Stimulated activated CD8-positive, alpha-beta memory T cell treated with anti-CD3 and anti-CD28 coated beads, Interleukin-2, amount 100 ng/mL, for 48 hours (primary cell): Measurements from ENCODE around the gene TATDN3.
A peak's percentile ranks its signal among the peaks of the same experiment; 100 is the strongest.
"Not testable (repeated sequence)": the region's sequence is repeated elsewhere in the genome, so short reads cannot be mapped to it uniquely, and the experiment has no call there.

ENCODE experiments used
- DNase-seq, 2 donors: peaks; one replicate each; pipeline ENCODE4 v3.0.0-alpha.2; 2020; ENCODE audit warnings: low read depth in 2 of 2

Gene TATDN3

DNA sequence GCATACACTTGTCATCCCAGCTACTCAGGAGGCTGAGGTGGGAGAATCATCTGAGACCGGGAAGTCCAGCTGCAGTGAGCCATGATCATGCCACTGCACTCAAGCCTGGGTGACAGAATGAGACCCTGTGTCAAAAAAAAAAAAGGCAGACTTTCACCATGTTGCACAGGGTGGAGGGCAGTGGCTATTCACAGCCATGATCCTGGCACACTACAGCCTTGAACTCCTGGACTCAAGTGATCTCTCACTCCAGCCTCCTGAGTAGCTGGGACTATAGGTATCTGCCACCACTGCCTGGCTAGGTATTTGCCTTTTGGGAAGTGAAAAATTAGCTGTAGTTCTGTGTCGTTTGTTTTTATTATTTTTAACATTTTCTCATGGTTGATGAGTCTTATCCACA is 36.7 kb downstream of the TATDN3 start:
- no peak for DNase-seq

DNA sequence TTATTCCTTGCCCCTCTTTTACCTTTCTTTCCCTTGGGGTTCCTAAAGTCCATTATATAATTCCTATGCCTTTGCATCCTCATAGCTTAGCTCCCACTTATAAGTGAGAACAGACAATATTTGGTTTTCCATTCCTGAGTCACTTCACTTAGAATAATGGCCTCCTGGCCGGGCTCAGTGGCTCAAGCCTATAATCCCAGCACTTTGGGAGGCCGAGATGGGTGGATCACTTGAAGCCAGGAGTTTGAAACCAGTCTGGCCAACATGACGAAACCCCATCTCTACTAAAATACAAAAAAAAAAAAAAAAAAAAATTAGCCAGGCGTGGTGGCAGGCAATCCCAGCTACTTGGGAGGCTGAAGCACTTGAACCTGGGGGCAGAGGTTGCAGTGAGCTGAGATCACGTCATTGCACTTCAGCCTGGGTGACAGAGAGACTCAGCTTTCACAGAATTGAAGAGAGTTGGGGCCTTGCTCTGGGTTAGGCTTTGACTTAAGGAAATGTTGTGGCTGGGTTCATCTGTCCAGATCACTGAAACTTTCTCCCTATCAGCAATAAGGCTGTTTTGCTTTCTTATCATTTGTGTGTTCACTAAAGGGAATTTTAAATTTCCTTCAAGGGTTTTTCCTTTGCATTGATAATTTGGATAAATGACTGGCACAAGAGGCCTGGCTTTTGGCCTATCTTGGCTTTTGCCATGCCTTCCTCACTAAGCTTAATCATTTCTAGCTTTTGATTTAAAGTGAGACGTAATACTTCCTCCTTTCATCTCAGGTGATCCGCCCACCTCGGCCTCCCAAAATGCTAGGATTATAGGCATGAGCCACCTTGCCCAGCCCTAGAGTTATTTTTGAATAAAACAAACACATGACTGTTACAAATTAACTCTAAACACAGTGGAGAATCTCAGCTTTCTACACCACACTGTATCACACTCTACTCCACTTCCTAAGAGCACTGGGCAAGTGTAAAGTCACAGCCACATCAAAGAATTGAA is 41.8 kb downstream of the TATDN3 start:
- DNase-seq: not testable (repeated sequence)

GRCh38 chr1:212838145-212838544 is 46.5 kb downstream of the TATDN3 start:
- no peak for DNase-seq

GRCh38 chr1:212844521-212844920 is 52.8 kb downstream of the TATDN3 start:
- DNase-seq: not testable (repeated sequence)

GRCh38 chr1:212847549-212847948 is 55.9 kb downstream of the TATDN3 start, which contains the start of gene SPATA45:
TSS of gene SPATA45 (minus strand) at chr1:212847649. CDS start at chr1:212836149, 11,500 bp downstream.
- no peak for DNase-seq

DNA sequence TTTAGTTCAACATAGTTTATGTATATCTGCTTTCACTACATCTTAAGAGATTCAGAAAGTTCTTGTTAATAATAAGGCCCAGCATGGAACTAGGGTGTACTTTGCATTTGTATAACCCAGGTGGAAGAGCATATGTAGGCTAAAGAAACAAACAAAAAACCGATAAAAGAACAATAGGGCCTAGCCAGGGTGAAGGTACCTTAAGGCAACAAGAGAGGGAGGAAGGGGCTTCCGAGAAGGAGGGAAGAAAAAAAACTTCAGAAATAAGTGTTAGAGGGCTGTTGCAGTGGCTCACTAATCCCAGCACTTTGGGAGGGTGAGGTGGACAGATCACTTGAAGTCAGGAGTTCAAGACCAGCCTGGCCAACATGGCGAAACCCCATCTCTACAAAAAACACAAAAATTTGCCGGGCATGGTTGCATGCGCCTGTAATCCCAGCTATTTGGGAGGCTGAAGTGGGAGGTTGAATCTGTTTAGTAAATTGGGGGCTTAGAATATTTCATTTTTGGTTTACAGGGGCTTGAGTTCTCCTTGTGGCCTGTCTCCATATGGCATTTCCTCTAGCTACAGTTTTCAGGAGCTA is 60.5 kb downstream of the TATDN3 start:
- DNase-seq: no peak

DNA sequence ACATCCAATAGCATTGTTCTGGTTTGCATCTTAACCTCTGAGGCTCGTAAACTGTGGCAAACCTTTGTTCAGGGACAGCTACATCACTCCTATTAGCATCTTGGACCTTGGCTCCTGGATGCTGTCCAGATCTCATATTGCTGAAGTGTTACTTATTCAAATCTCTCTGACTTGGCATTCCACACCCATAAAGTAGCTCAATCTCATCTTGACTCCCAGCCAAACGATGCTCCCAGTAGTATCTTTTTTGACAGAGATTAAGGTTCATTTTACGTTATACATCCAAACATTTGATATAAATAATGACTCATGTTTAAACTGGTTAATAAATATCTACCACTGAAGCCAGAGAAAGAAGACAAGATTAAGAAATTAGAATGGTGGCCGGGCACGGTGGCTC is 62.0 kb downstream of the TATDN3 start:
- no peak for DNase-seq

DNA sequence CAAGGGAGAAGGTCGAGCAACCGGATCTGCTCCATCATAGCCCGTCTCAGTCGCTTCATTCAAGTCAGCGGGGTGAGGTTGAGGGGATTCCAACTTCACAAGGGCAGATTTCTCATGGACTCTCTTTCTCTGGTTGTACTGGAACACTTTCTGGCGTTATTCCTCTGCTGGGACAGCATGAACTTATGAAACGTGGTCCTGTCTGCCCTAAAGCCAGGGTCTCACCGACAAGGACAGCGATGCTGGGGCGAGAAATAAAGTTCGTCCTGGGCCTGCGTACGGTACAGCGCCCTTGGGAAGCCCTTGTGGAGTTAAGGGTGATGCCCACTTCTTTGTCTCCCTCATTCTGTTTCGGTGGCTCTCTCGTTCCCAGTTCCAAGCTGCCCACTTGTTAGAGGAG is 65.1 kb downstream of the TATDN3 start:
- DNase-seq: no peak

DNA sequence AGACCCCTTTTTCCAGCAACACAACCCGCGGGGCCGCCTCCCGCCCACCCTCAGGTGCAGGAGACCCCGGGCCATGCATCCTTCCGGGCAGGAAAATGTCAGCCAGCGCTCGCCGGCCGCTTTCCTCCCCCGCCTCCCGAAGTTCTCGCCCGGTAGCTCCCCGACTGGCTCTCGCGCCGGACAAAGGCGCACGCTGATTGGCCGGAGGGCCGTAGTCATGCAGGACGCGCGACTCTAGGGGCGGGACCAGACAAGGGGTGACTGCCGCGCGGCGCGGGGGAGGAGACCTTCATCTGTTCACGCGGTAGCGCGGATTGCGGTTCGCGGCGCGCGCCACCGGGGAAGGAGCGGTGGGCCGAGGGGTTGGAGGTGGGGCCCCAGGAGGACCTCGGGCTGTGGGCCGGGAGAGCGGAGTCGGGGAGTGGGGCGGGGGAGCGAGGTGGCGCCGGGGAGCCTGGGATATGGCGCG is 66.3 kb downstream of the TATDN3 start, which contains the start of gene FLVCR1:
TSS of gene FLVCR1 (plus strand) at position 284 of the 469 bp plus-strand sequence. CDS start at position 462, 178 bp downstream.
- peak; percentile 92 to 95 for DNase-seq

- no peak for DNase-seq
Measured at GRCh38 chr1:212858461-212859265, 67.0 kb downstream of the TATDN3 start.

GRCh38 chr1:212860713-212861581 is 69.3 kb downstream of the TATDN3 start:
- DNase-seq: no peak

DNA sequence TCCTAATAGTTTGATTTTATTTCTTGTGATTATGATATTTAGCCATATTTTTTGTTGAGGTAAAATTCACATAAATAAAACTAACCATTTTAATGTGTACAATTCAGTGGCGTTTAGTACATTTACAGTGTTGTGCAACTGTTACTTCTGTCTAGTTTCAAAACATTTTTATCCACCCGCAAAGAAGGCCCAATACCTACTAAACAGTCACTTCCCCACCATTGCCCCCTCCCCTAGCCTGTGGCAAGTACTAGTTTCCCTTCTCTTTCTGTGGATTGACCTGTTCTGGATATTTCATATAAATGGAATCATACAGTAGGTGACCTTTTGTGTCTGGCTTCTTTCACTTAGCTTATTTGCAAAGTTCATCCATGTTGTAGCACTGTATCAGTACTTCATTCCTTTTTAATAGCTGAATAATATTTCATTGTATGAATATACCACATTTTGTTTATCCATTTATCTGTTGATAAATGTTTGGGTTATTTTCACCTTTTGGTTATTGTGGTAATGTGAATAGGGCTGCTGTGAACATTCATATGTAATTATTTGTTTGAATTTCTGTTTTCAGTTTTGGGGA is 70.5 kb downstream of the TATDN3 start:
- DNase-seq: no peak

DNA sequence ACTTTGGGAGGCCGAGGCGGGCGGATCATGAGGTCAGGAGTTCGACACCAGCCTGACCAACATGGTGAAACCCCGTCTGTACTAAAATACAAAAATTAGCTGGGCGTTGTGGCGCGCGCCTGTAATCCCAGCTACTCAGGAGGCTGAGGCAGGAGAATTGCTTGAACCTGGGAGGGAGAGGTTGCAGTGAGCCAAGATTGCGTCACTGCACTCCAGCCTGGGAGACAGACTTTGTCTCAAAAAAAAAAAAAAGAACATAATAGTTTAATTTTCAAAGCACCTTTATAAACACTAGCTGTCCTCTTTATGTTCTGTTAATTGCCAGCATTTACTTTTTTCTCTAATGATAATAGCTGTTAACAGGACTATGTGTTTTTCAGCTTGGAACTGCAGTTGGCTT is 71.7 kb downstream of the TATDN3 start:
- not testable (repeated sequence) for DNase-seq

DNA sequence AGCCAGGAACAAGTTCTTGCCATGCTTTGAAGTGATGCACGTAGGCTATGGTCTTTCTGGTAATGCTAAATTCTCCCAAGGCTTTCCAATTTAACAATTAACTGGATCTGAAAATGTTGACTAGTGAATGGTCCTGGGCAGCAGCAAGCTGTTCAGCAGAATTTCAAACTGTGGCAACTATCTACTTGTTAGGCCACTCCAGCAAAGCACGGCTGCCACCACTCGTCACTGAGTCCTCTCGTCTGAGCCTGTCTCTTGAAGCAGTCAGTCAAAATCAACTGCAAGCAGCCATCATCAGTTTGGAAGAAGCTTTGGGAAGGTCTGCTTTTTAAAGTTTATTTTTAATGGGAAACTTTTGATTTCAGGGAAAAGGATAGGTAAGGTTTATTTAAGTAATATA is 72.5 kb downstream of the TATDN3 start:
- DNase-seq: no peak
